OCI-M1 (cell line): ENCODE measurements around the gene TPX2.

Source experiments
- DNase-seq: peaks from one replicate; lab custom pipeline; 2025; lab: John Stamatoyannopoulos, UW

The TPX2 gene

GRCh38 chr20:31738729-31739549, at the start of gene TPX2:
TPX2 (plus strand) TSS chr20:31739290; CDS start chr20:31757477, 18,187 bp downstream.
- DNase-seq, result peak; percentile 99

GRCh38 chr20:31690124-31690666, 48.9 kb upstream of the TPX2 start:
- no peak for DNase-seq

- peak; percentile 48 for DNase-seq
Observed at GRCh38 chr20:31691646-31692275, 47.3 kb upstream of the TPX2 start.

- DNase-seq, result no peak
Observed at GRCh38 chr20:31693402-31693801, 45.7 kb upstream of the TPX2 start.

- DNase-seq, result peak; percentile 35
Observed at GRCh38 chr20:31693987-31694661, 45.0 kb upstream of the TPX2 start.

- DNase-seq, result no peak
Observed at GRCh38 chr20:31694842-31695593, 44.1 kb upstream of the TPX2 start.

- DNase-seq, result no peak
Observed at GRCh38 chr20:31695849-31696804, 43.0 kb upstream of the TPX2 start.

GRCh38 chr20:31698243-31698802, 40.8 kb upstream of the TPX2 start:
- DNase-seq, result no peak

GRCh38 chr20:31698803-31699718, 40.0 kb upstream of the TPX2 start:
- peak; percentile 61 for DNase-seq

- DNase-seq, result no peak
Observed at GRCh38 chr20:31699801-31700728, 39.0 kb upstream of the TPX2 start.

GRCh38 chr20:31700747-31701146, 38.3 kb upstream of the TPX2 start:
- no peak for DNase-seq

- DNase-seq, result no peak
Observed at GRCh38 chr20:31701591-31701990, 37.5 kb upstream of the TPX2 start.

GRCh38 chr20:31704225-31705119, 34.6 kb upstream of the TPX2 start:
- DNase-seq, result no peak

- no peak for DNase-seq
Observed at GRCh38 chr20:31705191-31705590, 33.9 kb upstream of the TPX2 start.

- no peak for DNase-seq
Observed at GRCh38 chr20:31705598-31706597, 33.2 kb upstream of the TPX2 start.
